Esophagus squamous epithelium (tissue), 5 donors: ENCODE data around the gene SGIP1. TPM values are rescaled to one million over a fixed set of nuclear protein-coding genes. Genes with fewer than 3 reads are reported as not detected.

ENCODE experiments used
- DNase-seq: peaks from one replicate; lab custom pipeline; 2025; lab: John Stamatoyannopoulos, UW
- H3K27ac ChIP-seq, 4 donors: fragments of 200-600 bp; sonication (generic); one replicate each; pipeline ENCODE4 v1.5.1; 2016 to 2019; ENCODE audit warnings: mild to moderate bottlenecking in 1 of 4
- H3K27me3 ChIP-seq, 4 donors: fragments of 200-600 bp; sonication (generic); 1 replicate in 3 of 4; 2 replicates in 1 of 4; pipeline versions ENCODE4 v1.5.1 to v1.6.0; 2017 to 2021; ENCODE audit warnings: antibody characterized with exemption in 1 of 4
- H3K36me3 ChIP-seq, 3 donors: fragments of 200-600 bp; sonication (generic); one replicate each; pipeline ENCODE4 v1.5.1; 2016 to 2019
- H3K4me1 ChIP-seq, 3 donors: fragments of 200-600 bp; sonication (generic); one replicate each; pipeline ENCODE4 v1.5.1; 2017 to 2019
- H3K4me3 ChIP-seq, 4 donors: fragments of 200-600 bp; sonication (generic); 1 replicate in 3 of 4; 2 replicates in 1 of 4; pipeline ENCODE4 v1.5.1; 2016 to 2019; ENCODE audit warnings: mild to moderate bottlenecking in 2 of 4, moderate library complexity in 1 of 4
- H3K9me3 ChIP-seq, 3 donors: fragments of 200-600 bp; sonication (generic); one replicate each; pipeline ENCODE4 v1.5.1; 2016 to 2019
- CTCF ChIP-seq, 6 experiments: fragments of 450-650 bp in 4 of 6; fragments of 200-600 bp in 2 of 6; sonication (generic) in 2 of 6; IDR thresholded peaks; one replicate each; pipeline ENCODE4 v1.5.1; 2016 to 2019; ENCODE audit warnings: antibody characterized with exemption in 6 of 6, mild to moderate bottlenecking in 4 of 6, moderate library complexity in 4 of 6
- POLR2A ChIP-seq, 4 donors: fragments of 450-650 bp; IDR thresholded peaks; one replicate each; pipeline ENCODE4 v1.6.1; 2017; ENCODE audit warnings: antibody characterized with exemption in 4 of 4, mild to moderate bottlenecking in 4 of 4, moderate library complexity in 3 of 4
- WGBS, 2 donors: methylation state at CpG; one replicate each; pipeline ENCODE4 v1.1.5; 2018; 5-methylcytosine and 5-hydroxymethylcytosine counted together
- intact Hi-C: fragments of 100-400 bp; cut with DNase I; formaldehyde crosslinking; loops from one replicate; pipeline ENCODE4 v1.15.0; 2022
- total RNA-seq, 4 donors: library from RNA; depleted of rRNA; stranded (reverse); fragments of >200 nt; gene quantifications; one replicate each; pipeline ENCODE4 v1.1.0, GENCODE V29; 2016
- donor health status: DM: yes; HTN: yes; CAD: no.

Gene SGIP1
- total RNA-seq, 4 donors from 2014 or later = 0.35 to 5.2 (median 2.3) TPM; not detected in 1

GRCh38 chr1:66739401-66740157, 205.6 kb downstream of the SGIP1 start:
- Histone ChIP-seq H3K4me1 (no peaks in the 10 kb centered on the region), H3K27me3 (no peaks in the 10 kb centered on the region), H3K4me3 (no peak overlapping the region), H3K36me3 (no peaks in the 10 kb centered on the region), H3K9me3 (no peaks in the 10 kb centered on the region), H3K27ac (no peak overlapping the region)
- no peak for DNase-seq
- WGBS, 2 donors = 71% methylated on average over 4 to 9 of the region's 9 CpGs
- TF ChIP-seq POLR2A (IDR thresholded peaks at IDR 0.05) = no peak
- no peak for TF ChIP-seq CTCF (IDR thresholded peaks at IDR 0.05)
- intact Hi-C loops = no loop called here

- intact Hi-C loops = no loop called here
- TF ChIP-seq CTCF (IDR thresholded peaks at IDR 0.05) (no peak), POLR2A (IDR thresholded peaks at IDR 0.05) (no peak)
- Histone ChIP-seq H3K4me3 (no peak overlapping the region), H3K27me3 (no peaks in the 10 kb centered on the region), H3K4me1 (no peaks in the 10 kb centered on the region), H3K36me3 (no peaks in the 10 kb centered on the region), H3K27ac (no peak overlapping the region), H3K9me3 (no peaks in the 10 kb centered on the region)
- 51 to 54% methylated on average over 2 of the region's 2 CpGs for WGBS, 2 donors
- DNase-seq = no peak
Observed at GRCh38 chr1:66745451-66745850, 211.5 kb downstream of the SGIP1 start.

- Histone ChIP-seq H3K36me3 (no peaks in the 10 kb centered on the region), H3K27ac (no peak overlapping the region), H3K4me1 (peaks cover 0 to 10% (median 5%) of the 10 kb centered on the region in 3 donors), H3K4me3 (no peak overlapping the region), H3K9me3 (no peaks in the 10 kb centered on the region), H3K27me3 (peaks cover 0 to 16% (median 0%) of the 10 kb centered on the region in 4 donors)
- no peak for DNase-seq
- TF ChIP-seq CTCF (IDR thresholded peaks at IDR 0.05) = no peak
- TF ChIP-seq POLR2A (IDR thresholded peaks at IDR 0.05) = no peak
- intact Hi-C loops = no loop called here
- whole genome bisulfite sequencing, 2 donors = 15 to 19% methylated on average over 1 of the region's 1 CpG
Observed at GRCh38 chr1:66747501-66747900, 213.5 kb downstream of the SGIP1 start.

- Histone ChIP-seq H3K27me3 (peaks cover 0 to 30% (median 0%) of the 10 kb centered on the region in 4 donors), H3K9me3 (no peaks in the 10 kb centered on the region), H3K36me3 (no peaks in the 10 kb centered on the region), H3K4me3 (no peak overlapping the region), H3K4me1 (peaks cover 0 to 15% (median 8%) of the 10 kb centered on the region in 3 donors), H3K27ac (no peak overlapping the region)
- no peak for DNase-seq
- intact Hi-C loops = no loop called here
- WGBS, 2 donors = 71 to 72% methylated on average over 3 of the region's 3 CpGs
- TF ChIP-seq CTCF (IDR thresholded peaks at IDR 0.05) = no peak
- no peak for TF ChIP-seq POLR2A (IDR thresholded peaks at IDR 0.05)
Observed at GRCh38 chr1:66750577-66750976, 216.6 kb downstream of the SGIP1 start.

GRCh38 chr1:66751160-66751559, 217.2 kb downstream of the SGIP1 start:
- Histone ChIP-seq H3K4me3 (no peak overlapping the region), H3K36me3 (no peaks in the 10 kb centered on the region), H3K27ac (no peak overlapping the region), H3K9me3 (no peaks in the 10 kb centered on the region), H3K27me3 (peaks cover 0 to 30% (median 0%) of the 10 kb centered on the region in 4 donors), H3K4me1 (peaks cover 0 to 15% (median 8%) of the 10 kb centered on the region in 3 donors)
- WGBS, 2 donors = 83 to 91% methylated on average over 4 of the region's 4 CpGs
- intact Hi-C loops = no loop called here
- no peak for TF ChIP-seq POLR2A (IDR thresholded peaks at IDR 0.05)
- no peak for TF ChIP-seq CTCF (IDR thresholded peaks at IDR 0.05)
- no peak for DNase-seq
